Activated CD4-positive, alpha-beta T cell treated with anti-CD3 and anti-CD28 coated beads, Interleukin-2, Interleukin-6, amounts not matched to agents 100 ng/mL and 50 ng/mL, durations not matched to agents 16 hours and 8 hours (primary cell): ENCODE measurements around the gene LZTR1.

Experiments used
- DNase-seq: peaks from one replicate; pipeline ENCODE4 v3.0.0-alpha.2; 2020

LZTR1 gene

GRCh38 chr22:20983081-20983771 lies 1.1 kb downstream of the LZTR1 start:
- no peak for DNase-seq

DNA sequence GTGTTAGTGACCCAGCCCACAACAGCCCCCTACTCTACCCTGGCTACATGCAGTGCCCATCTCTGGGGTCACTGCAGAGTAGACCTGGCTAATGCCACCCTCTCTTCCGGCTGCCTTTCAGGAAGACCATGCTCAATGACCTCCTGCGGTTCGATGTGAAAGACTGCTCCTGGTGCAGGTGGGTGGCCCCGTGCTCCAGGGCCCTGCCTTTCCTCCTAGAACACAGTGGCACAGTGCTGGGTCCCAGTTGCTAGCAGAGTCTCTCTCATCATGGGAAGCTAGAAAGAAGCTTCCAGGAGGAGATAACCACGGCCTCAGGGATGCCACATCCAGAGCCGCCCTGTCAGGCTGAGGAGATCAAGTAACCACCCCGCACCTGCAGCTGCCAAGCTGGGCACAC lies 3.6 kb downstream of the LZTR1 start:
- no peak for DNase-seq

GRCh38 chr22:20986365-20986764 lies 4.3 kb downstream of the LZTR1 start:
- no peak for DNase-seq

GRCh38 chr22:20987375-20987774 lies 5.3 kb downstream of the LZTR1 start:
- no peak for DNase-seq

GRCh38 chr22:20988573-20989322 lies 6.7 kb downstream of the LZTR1 start:
- no peak for DNase-seq

GRCh38 chr22:20989323-20990138 lies 7.4 kb downstream of the LZTR1 start:
- no peak for DNase-seq

DNA sequence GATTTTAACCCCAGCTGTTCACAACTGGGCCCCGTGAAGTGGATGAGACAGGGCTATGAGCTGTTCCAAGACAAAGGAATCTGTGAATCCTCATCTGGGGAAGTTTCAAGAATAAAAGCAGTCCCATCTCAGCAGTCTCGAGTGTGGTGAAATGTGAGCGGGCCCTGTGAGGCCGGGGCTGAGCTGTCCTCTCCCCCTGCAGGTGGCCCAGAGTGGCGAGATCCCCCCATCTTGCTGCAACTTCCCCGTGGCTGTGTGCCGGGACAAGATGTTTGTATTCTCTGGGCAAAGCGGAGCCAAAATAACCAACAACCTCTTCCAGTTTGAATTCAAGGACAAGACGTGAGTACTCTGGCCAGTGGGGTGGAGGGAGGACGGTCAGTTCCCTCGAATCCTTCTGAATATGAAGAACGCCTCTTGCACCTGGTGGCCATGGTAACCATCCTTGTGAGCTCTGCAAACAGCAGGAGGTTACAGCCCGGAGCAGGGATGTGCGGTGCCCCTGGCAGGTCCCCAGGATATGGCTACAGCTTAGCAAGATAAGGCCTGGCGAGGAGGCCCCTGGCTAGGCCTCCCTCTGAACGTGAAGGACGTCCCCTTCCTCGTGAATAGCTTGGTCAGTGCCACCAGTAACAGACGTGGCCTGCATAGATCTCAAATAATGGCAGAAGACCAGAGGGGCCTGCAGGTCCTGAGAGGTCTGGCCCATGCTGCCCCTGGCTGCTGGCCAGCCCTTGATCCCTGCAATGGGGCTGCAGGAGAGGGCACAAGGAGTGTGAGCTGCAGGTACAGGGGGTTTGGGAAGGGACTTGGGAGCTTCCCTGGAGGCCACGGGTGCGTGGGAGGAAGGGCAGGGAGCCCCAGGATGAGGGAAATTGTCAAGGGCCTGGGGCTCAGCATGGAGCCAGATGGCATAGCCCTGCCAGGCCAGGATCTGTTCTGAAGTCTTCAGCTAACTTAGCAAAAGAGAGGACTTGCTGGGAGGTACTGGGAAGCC lies 8.4 kb downstream of the LZTR1 start:
- DNase-seq: no peak

DNA sequence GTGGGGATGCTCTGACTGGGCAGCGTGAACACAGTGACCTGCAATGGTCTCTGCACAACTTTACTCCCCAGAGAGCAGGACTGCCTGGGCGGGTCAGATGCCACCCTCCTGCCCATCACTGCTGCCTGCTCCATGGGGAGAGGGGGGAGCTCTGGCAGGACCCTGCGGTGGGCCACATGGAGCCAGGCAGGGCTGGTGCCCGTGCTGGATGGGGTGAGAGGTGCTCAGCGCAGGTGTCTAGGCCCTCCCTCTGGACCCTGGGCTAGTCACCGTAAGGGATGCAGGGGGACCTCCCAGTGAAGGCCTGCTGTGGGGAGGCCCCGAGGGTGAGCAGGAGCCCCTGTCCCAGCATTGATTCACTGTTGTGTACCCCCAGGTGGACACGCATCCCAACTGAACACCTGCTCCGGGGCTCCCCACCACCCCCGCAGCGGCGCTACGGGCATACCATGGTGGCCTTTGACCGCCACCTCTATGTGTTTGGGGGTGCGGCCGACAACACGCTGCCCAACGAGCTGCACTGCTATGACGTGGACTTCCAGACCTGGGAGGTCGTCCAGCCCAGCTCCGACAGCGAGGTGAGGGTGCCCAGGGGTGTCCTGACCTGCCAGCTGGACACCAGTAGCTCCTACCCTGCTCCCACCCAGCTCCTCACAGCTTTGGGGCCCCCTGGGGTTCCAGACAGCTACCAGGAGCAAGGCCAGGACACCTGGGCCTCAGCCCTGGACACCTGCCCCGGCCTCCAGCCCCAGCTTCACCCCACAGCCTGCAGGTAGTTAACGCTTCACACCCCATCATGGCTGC lies 9.4 kb downstream of the LZTR1 start:
- no peak for DNase-seq

DNA sequence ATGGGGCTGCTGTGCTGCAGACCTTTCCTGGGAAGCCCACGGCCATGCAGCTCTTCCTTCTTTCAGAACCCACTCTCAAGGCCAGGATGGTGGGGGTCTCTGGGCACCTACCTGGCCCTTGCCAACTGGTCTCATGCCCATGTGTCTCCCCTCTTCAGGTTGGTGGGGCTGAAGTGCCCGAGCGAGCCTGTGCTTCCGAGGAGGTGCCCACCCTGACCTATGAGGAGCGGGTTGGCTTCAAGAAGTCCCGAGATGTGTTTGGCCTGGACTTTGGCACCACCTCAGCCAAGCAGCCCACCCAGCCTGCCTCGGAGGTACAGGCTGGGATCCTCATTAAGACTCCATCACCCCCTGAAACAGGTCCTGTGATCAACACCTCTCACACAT lies 10.0 kb downstream of the LZTR1 start:
- no peak for DNase-seq

GRCh38 chr22:20992456-20993303 lies 10.6 kb downstream of the LZTR1 start:
- no peak for DNase-seq

GRCh38 chr22:20993304-20994127 lies 11.4 kb downstream of the LZTR1 start:
- no peak for DNase-seq

DNA sequence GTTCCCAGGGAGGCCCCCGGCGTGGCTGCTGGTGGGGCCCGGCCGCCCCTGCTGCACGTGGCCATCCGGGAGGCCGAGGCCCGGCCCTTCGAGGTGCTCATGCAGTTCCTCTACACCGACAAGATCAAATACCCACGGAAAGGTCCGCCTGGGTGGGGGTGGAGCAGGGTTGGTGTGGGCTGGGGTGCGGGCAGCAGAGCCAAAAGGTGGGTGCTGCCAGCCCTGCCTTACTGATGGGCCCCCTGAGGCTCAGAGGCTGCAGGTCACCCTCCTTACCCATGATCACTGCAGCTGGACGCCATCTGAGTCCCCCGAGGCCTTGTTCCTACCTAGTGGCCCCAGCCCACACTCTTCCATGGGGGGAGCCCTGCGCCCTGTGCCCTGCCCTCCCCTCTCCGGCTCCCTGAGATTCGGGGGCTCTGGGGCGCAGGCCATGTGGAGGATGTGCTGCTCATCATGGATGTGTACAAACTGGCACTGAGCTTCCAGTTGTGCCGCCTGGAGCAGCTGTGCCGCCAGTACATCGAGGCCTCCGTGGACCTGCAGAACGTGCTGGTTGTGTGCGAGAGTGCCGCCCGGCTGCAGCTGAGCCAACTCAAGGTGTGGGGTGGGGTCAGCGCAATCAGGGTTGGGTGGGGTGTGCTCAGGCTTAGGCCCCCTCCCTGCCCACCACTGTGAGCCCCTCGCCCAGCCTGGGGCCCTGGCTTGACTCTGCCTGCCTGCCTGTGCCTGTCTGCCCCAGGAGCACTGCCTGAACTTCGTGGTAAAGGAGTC lies 12.2 kb downstream of the LZTR1 start:
- DNase-seq: no peak

DNA sequence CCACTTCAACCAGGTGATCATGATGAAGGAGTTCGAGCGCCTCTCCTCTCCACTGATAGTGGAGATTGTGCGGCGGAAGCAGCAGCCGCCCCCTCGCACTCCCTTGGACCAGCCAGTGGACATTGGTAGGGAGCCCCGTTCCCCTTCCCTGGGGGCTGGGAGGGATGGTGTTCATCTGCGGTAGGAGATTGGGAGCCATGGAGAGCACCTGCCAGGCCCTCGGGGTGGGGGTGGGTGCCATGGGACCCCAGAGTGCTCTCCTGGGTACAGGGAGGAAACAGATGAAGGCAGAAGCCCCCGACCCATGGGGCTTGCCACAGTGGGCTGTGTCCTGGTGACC lies 12.8 kb downstream of the LZTR1 start:
- no peak for DNase-seq

DNA sequence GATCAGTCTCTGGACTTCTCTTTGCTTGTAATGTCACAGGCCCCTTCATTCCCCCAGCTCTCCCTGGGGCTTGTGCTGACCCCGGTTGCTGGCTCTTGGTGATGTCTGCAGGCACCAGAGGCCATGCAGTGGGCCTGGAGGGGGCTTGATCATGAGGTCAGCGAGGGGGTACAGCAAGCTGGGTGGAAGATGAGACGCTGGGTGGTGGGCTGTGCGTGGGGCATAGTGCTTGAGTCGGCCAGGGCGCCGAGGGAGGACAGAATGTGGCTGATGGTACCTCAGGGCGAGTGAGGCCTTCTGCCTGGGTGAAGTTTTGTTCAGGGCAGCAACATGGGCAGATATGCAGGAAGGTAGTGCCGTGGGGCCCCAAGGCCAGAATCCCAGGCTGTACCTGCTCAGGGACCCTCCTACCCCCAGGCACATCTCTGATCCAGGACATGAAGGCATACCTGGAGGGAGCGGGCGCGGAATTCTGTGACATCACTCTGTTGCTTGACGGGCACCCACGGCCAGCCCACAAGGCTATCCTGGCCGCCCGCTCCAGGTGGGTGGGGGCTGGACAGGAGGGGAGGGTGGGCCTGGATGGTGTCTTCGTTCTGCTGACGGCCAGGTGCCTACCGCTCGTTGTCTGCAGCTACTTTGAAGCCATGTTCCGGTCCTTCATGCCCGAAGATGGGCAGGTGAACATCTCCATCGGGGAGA lies 13.4 kb downstream of the LZTR1 start:
- no peak for DNase-seq

DNA sequence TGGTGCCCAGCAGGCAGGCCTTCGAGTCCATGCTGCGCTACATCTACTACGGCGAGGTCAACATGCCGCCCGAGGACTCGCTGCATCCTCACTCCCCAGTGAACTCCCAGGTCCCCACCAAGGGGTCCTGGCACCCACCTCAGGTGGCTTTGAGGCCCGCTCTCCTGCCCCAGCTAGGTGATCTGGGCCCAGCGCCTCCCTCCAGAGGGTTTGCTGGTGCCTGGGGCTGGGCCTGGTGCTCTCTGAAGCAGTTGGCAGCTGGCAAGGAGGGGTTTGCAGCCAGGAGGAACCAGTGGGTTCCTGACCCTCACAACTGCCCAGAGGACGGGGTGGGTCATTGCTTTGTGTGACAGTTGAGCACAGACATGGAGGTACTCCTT lies 13.9 kb downstream of the LZTR1 start:
- DNase-seq: no peak

GRCh38 chr22:20996598-20997535 lies 14.8 kb downstream of the LZTR1 start:
- DNase-seq: no peak
